A549 (cell line): ENCODE results near the gene FAM3B.

ENCODE experiments used
- EP300 ChIP-seq, 2 experiments: fragments of >200 bp; sonication (Bioruptor Twin); formaldehyde crosslinking; IDR thresholded peaks; 2 replicates in 1 of 2; 3 replicates in 1 of 2; pipeline ENCODE4 v1.6.1; 2016 to 2017
- JUN ChIP-seq, 2 experiments: fragments of >200 bp; sonication (Bioruptor Twin); formaldehyde crosslinking; IDR thresholded peaks; 2 replicates in 1 of 2; 3 replicates in 1 of 2; pipeline ENCODE4 v1.6.1; 2016 to 2017
- KDM1A ChIP-seq: fragments of 200-600 bp; sonication (generic); IDR thresholded peaks from 2 replicates; pipeline ENCODE4 v1.6.1; 2016; ENCODE audit warnings: low read depth, mild to moderate bottlenecking
- MAZ ChIP-seq: fragments of 150-350 bp; IDR thresholded peaks from 2 replicates; pipeline ENCODE4 v1.6.1; 2014; ENCODE audit warnings: antibody characterized with exemption, low read depth, low read length, borderline replicate concordance
- MYC ChIP-seq: IDR thresholded peaks from 2 replicates; pipeline ENCODE4 v1.6.1; 2012; ENCODE audit warnings: mild to moderate bottlenecking, inconsistent platforms, low read length, improper control_type of control experiment, borderline replicate concordance
- NR3C1 ChIP-seq: fragments of >200 bp; sonication (Bioruptor Twin); formaldehyde crosslinking; IDR thresholded peaks from 3 replicates; pipeline ENCODE4 v1.6.1; 2017
- POLR2A ChIP-seq: IDR thresholded peaks from 2 replicates; pipeline ENCODE4 v1.6.1; 2012; ENCODE audit warnings: mild to moderate bottlenecking, low read length
- POLR2AphosphoS2 ChIP-seq: conservative IDR thresholded peaks from 2 replicates; pipeline ENCODE4 v1.6.1; 2012; ENCODE audit warnings: low read length, improper control_type of control experiment, inconsistent platforms
- RAD21 ChIP-seq, 2 experiments: fragments of >200 bp in 1 of 2; sonication (Bioruptor Twin) in 1 of 2; formaldehyde crosslinking in 1 of 2; IDR thresholded peaks in 1 of 2; conservative IDR thresholded peaks in 1 of 2; 2 replicates in 1 of 2; 3 replicates in 1 of 2; pipeline ENCODE4 v1.6.1; 2012 to 2018; ENCODE audit warnings: inconsistent platforms in 1 of 2
- TF ChIP-seq, protein P1 (sequence below): fragments of >200 bp; sonication (Bioruptor Twin); formaldehyde crosslinking; IDR thresholded peaks from 3 replicates; pipeline ENCODE4 v1.5.1; 2016
- TF ChIP-seq, protein P2 (sequence below): fragments of 200-600 bp; sonication (generic); IDR thresholded peaks from 2 replicates; pipeline ENCODE4 v1.6.1; 2016; ENCODE audit warnings: antibody characterized with exemption, mild to moderate bottlenecking, moderate library complexity
- TF ChIP-seq, protein P3 (sequence below): fragments of 450-650 bp; IDR thresholded peaks from 2 replicates; pipeline ENCODE4 v1.6.1; 2014; ENCODE audit warnings: antibody characterized with exemption
- TF ChIP-seq, protein P4 (sequence below): IDR thresholded peaks from 2 replicates; pipeline ENCODE4 v1.6.1; 2012; ENCODE audit warnings: low read depth, borderline replicate concordance

DNA sequence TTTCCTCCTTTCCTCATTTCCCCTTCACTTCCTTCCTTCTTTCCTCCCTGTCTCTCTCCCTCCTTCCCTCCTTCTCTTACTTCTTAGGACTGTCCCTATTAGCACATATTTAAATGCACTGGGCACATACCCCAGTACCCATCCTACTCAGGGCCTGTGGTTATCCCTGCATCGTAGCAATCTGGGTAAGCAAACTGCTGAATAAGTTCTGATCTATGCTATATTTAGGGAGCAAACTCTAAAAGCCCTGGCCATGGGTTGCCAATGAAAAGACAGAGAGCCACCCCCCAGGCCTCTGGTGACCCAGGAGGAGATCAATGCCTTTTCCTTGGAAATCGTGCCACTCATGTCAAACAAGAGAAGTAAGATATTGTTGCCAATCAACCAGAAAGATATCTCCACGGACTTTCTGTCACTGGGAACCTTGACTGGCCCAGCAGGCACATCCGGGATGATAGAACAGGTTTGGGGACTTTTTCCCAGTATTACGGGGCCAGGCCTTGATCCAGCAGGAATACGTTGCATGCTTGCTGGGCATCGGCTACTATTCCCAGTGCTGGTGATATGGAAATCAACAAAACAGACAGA lies 5.4 kb downstream of the FAM3B start:
- TF ChIP-seq, protein P1, sequence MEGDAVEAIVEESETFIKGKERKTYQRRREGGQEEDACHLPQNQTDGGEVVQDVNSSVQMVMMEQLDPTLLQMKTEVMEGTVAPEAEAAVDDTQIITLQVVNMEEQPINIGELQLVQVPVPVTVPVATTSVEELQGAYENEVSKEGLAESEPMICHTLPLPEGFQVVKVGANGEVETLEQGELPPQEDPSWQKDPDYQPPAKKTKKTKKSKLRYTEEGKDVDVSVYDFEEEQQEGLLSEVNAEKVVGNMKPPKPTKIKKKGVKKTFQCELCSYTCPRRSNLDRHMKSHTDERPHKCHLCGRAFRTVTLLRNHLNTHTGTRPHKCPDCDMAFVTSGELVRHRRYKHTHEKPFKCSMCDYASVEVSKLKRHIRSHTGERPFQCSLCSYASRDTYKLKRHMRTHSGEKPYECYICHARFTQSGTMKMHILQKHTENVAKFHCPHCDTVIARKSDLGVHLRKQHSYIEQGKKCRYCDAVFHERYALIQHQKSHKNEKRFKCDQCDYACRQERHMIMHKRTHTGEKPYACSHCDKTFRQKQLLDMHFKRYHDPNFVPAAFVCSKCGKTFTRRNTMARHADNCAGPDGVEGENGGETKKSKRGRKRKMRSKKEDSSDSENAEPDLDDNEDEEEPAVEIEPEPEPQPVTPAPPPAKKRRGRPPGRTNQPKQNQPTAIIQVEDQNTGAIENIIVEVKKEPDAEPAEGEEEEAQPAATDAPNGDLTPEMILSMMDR, result no peak
- TF ChIP-seq, protein P2, sequence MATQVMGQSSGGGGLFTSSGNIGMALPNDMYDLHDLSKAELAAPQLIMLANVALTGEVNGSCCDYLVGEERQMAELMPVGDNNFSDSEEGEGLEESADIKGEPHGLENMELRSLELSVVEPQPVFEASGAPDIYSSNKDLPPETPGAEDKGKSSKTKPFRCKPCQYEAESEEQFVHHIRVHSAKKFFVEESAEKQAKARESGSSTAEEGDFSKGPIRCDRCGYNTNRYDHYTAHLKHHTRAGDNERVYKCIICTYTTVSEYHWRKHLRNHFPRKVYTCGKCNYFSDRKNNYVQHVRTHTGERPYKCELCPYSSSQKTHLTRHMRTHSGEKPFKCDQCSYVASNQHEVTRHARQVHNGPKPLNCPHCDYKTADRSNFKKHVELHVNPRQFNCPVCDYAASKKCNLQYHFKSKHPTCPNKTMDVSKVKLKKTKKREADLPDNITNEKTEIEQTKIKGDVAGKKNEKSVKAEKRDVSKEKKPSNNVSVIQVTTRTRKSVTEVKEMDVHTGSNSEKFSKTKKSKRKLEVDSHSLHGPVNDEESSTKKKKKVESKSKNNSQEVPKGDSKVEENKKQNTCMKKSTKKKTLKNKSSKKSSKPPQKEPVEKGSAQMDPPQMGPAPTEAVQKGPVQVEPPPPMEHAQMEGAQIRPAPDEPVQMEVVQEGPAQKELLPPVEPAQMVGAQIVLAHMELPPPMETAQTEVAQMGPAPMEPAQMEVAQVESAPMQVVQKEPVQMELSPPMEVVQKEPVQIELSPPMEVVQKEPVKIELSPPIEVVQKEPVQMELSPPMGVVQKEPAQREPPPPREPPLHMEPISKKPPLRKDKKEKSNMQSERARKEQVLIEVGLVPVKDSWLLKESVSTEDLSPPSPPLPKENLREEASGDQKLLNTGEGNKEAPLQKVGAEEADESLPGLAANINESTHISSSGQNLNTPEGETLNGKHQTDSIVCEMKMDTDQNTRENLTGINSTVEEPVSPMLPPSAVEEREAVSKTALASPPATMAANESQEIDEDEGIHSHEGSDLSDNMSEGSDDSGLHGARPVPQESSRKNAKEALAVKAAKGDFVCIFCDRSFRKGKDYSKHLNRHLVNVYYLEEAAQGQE, result no peak
- TF ChIP-seq POLR2A (no peak), POLR2AphosphoS2 (no peak), NR3C1 (no peak), RAD21 (conservative IDR thresholded peaks at IDR 0.05 in 1 of 2, IDR thresholded peaks at IDR 0.05 in 1 of 2) (no peak), MAZ (no peak), JUN (IDR thresholded peaks at IDR 0.05) (no peak), MYC (no peak), EP300 (IDR thresholded peaks at IDR 0.05) (no peak), KDM1A (no peak)
- TF ChIP-seq, protein P3, sequence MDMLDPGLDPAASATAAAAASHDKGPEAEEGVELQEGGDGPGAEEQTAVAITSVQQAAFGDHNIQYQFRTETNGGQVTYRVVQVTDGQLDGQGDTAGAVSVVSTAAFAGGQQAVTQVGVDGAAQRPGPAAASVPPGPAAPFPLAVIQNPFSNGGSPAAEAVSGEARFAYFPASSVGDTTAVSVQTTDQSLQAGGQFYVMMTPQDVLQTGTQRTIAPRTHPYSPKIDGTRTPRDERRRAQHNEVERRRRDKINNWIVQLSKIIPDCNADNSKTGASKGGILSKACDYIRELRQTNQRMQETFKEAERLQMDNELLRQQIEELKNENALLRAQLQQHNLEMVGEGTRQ, result no peak
- TF ChIP-seq, protein P4, sequence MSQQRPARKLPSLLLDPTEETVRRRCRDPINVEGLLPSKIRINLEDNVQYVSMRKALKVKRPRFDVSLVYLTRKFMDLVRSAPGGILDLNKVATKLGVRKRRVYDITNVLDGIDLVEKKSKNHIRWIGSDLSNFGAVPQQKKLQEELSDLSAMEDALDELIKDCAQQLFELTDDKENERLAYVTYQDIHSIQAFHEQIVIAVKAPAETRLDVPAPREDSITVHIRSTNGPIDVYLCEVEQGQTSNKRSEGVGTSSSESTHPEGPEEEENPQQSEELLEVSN, result no peak
